Bronchial epithelial cell (primary cell): ENCODE data around the gene RAP2A. TPM values are rescaled to one million over a fixed set of nuclear protein-coding genes. Genes with fewer than 3 reads are reported as not detected.

ENCODE experiments used
- DNase-seq: peaks from one replicate; pipeline ENCODE4 v3.0.0-alpha.2; 2010; ENCODE audit warnings: low read depth
- FAIRE-seq: peaks from 2 replicates; lab custom pipeline; 2011; peaks lifted over from hg19 to GRCh38; lab: Jason Lieb, UNC
- H3K27me3 ChIP-seq: 2 replicates; pipeline ENCODE4 v1.5.1; 2011; ENCODE audit warnings: low read length; ENCODE audit not compliant: control insufficient read depth, insufficient read depth
- H3K36me3 ChIP-seq: 2 replicates; pipeline ENCODE4 v1.5.1; 2011; ENCODE audit warnings: low read length; ENCODE audit not compliant: control insufficient read depth, insufficient read depth
- H3K4me3 ChIP-seq: 2 replicates; pipeline ENCODE4 v1.5.1; 2011; ENCODE audit warnings: mild to moderate bottlenecking, low read depth, low read length, control low read depth
- total RNA-seq: library from RNA; depleted of rRNA; stranded (reverse); fragments of >200 nt; gene quantifications from 2 replicates; pipeline ENCODE4 v1.2.1, GENCODE V29; 2014
- TF ChIP-seq, protein P1 (sequence below): IDR thresholded peaks from 2 replicates; pipeline ENCODE4 v1.5.1; 2011; ENCODE audit warnings: mild to moderate bottlenecking, moderate library complexity, low read length, control low read depth, inconsistent platforms; ENCODE audit not compliant: insufficient read depth, severe bottlenecking

Gene RAP2A
- total RNA-seq, 1 donor from 2014 or later = 47.7 TPM

DNA sequence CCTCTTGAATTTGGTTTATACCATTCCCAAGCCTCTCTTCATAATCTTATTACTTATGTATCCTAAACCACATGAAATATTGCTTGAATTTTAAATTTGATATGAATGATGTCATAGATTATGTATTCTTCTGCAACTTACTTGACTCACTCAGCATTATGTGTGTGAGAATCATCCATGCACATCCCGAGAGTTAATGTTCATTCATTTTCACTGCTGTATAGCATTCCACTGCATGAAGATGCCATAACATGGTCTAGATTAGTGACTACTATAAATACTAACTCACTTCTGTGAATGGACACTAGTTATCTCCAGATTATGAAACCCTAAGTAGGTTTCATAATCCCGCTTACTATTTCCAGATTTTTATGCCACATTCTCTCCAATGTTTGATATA, 25.0 kb upstream of the RAP2A start:
- FAIRE-seq (no peak), DNase-seq (no peak)
- no peaks in the 10 kb centered on the region for H3K36me3 ChIP-seq
- no peaks in the 10 kb centered on the region for H3K27me3 ChIP-seq
- TF ChIP-seq, protein P1, sequence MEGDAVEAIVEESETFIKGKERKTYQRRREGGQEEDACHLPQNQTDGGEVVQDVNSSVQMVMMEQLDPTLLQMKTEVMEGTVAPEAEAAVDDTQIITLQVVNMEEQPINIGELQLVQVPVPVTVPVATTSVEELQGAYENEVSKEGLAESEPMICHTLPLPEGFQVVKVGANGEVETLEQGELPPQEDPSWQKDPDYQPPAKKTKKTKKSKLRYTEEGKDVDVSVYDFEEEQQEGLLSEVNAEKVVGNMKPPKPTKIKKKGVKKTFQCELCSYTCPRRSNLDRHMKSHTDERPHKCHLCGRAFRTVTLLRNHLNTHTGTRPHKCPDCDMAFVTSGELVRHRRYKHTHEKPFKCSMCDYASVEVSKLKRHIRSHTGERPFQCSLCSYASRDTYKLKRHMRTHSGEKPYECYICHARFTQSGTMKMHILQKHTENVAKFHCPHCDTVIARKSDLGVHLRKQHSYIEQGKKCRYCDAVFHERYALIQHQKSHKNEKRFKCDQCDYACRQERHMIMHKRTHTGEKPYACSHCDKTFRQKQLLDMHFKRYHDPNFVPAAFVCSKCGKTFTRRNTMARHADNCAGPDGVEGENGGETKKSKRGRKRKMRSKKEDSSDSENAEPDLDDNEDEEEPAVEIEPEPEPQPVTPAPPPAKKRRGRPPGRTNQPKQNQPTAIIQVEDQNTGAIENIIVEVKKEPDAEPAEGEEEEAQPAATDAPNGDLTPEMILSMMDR = no peak
- H3K4me3 ChIP-seq = no peak overlapping the region

DNA sequence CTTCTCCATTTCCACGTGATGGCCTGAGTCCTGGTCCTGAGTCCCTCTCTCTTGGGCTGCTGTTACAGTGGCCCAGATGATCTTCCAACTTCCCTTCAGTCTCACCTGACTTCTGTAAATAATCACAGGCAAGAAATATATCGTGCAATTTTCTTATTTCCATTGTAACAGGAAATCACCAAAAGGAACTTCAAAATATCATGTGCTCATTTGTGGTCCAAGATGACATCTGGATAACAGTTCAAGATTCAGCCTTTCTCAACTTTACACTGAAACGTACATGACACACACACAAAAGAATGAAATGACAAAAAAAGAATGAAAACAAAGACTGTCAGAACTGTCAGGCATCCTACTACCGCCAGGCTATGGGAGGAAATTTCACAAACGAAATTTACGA, 22.0 kb upstream of the RAP2A start:
- no peak for DNase-seq
- Histone ChIP-seq H3K36me3 (no peaks in the 10 kb centered on the region), H3K4me3 (no peak overlapping the region), H3K27me3 (no peaks in the 10 kb centered on the region)
- TF ChIP-seq, protein P1 = no peak
- FAIRE-seq = peak; percentile 23

DNA sequence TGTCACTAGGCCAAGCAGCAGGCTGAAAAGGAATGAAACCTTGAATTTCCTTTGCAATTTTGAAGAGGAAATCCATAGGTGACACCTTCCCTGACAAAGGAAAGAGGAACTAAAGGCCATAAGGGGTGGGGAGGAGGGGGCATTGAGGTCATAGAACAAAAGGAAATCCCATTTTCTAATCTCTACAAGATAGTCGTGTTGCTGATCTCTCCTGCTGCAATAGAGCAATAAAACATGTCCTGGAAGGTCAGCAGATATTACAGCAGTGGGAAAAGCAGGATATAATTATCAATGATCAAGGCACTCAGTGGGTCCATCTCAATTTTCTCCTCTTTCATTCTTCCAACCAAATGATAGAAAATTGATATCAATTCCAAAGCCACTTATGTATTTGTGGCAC, 20.3 kb upstream of the RAP2A start:
- TF ChIP-seq, protein P1 = no peak
- Histone ChIP-seq H3K27me3 (no peaks in the 10 kb centered on the region), H3K36me3 (no peaks in the 10 kb centered on the region), H3K4me3 (no peak overlapping the region)
- FAIRE-seq = no peak
- DNase-seq = no peak

DNA sequence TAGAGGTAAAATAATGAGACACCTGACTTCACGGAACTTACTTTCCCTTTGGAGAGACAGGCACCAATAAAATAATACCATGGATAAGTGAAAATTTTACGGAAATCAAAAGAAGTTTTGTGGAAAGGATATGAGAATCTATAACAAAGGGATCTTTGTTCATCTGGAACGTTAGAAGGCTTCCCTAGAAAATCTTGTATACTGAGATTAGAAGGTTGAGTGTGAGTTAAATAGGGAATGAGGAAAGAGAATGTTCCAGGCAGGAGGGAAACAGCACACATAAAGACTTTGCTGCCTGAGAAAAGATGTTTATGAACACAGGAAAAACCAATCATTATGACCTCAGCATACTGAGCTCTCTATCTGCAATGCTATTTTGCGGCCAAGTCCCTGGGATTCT, 19.6 kb upstream of the RAP2A start:
- Histone ChIP-seq H3K36me3 (no peaks in the 10 kb centered on the region), H3K27me3 (no peaks in the 10 kb centered on the region), H3K4me3 (no peak overlapping the region)
- FAIRE-seq (no peak), DNase-seq (no peak)
- TF ChIP-seq, protein P1 = no peak

DNA sequence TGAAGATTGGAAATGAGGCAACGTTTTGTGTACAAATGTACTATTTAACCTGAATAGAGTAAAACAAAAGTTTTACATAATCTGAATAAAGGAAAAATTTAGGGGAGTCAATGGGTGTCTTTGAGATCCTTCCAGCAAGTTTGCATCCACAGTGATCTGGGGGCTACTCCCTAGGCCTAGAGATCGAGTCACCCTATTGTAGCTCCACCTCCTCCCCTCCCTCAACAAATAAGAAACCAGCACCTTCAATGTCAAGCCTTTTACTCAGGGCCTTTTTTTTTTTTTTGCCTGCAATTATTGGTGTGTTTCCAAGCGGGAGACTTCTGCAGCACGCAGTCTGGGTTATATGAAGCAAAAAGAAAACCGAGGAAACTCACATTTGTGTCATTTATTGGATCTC, 16.3 kb upstream of the RAP2A start:
- no peak for DNase-seq
- H3K36me3 ChIP-seq = no peaks in the 10 kb centered on the region
- FAIRE-seq = no peak

More for the DNA sequence above, 16.3 kb upstream of the RAP2A start:
- Histone ChIP-seq H3K27me3 (no peaks in the 10 kb centered on the region), H3K4me3 (no peak overlapping the region)
- TF ChIP-seq, protein P1 = no peak
